ENCODE data around the gene UBE2O.

DNA sequence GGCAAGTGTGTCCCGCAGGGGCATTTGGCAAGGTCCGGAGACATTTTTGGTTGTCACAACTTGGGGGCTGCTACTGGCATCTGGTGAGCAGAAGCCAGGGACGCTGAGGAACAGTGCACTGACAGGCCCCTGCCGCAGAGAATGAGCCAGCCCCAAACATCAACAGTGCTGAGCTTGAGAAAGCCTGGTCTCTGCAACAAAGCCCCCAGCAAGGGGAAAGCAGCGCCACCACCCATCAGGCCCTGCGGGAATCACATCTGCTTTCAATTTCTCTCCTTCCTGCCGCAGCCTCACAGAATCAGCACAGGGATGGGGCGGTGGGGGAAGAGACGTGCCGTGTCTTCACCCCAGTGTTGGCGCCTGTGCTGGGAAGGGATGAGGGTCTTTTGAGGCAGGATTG, 84.4 kb downstream of the UBE2O start:
- TF ChIP-seq EZH2 (IDR thresholded peaks at IDR 0.05; ENCODE audit: insufficient read depth, poor library complexity, severe bottlenecking) = no peak
- TF ChIP-seq EZH2phosphoT487 (IDR thresholded peaks at IDR 0.05; ENCODE audit: insufficient read depth, low read depth) = no peak
